Subcutaneous adipose tissue (tissue), 4 donors: ENCODE data around the gene PDE2A. TPM values are rescaled to one million over a fixed set of nuclear protein-coding genes. Genes with fewer than 3 reads are reported as not detected.

ENCODE experiments used
- total RNA-seq, 4 donors: library from RNA; depleted of rRNA; stranded (reverse); fragments of >200 nt; gene quantifications; one replicate each; pipeline ENCODE4 v1.1.0, GENCODE V29; 2016
- TF ChIP-seq, protein P1 (sequence below): fragments of 450-650 bp; IDR thresholded peaks from one replicate; pipeline ENCODE4 v1.5.1; 2016; ENCODE audit warnings: low read depth, mild to moderate bottlenecking, control low read depth, antibody characterized with exemption, moderate library complexity

Gene PDE2A
- total RNA-seq, 4 donors from 2014 or later: 51.2 to 325 (median 74.5) TPM

- TF ChIP-seq, protein P1, sequence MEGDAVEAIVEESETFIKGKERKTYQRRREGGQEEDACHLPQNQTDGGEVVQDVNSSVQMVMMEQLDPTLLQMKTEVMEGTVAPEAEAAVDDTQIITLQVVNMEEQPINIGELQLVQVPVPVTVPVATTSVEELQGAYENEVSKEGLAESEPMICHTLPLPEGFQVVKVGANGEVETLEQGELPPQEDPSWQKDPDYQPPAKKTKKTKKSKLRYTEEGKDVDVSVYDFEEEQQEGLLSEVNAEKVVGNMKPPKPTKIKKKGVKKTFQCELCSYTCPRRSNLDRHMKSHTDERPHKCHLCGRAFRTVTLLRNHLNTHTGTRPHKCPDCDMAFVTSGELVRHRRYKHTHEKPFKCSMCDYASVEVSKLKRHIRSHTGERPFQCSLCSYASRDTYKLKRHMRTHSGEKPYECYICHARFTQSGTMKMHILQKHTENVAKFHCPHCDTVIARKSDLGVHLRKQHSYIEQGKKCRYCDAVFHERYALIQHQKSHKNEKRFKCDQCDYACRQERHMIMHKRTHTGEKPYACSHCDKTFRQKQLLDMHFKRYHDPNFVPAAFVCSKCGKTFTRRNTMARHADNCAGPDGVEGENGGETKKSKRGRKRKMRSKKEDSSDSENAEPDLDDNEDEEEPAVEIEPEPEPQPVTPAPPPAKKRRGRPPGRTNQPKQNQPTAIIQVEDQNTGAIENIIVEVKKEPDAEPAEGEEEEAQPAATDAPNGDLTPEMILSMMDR: no peak
These were observed 36.9 kb upstream of the PDE2A start for GRCh38 chr11:72711141-72711540.

GRCh38 chr11:72710278-72710677, 36.1 kb upstream of the PDE2A start:
- TF ChIP-seq, protein P1: no peak

DNA sequence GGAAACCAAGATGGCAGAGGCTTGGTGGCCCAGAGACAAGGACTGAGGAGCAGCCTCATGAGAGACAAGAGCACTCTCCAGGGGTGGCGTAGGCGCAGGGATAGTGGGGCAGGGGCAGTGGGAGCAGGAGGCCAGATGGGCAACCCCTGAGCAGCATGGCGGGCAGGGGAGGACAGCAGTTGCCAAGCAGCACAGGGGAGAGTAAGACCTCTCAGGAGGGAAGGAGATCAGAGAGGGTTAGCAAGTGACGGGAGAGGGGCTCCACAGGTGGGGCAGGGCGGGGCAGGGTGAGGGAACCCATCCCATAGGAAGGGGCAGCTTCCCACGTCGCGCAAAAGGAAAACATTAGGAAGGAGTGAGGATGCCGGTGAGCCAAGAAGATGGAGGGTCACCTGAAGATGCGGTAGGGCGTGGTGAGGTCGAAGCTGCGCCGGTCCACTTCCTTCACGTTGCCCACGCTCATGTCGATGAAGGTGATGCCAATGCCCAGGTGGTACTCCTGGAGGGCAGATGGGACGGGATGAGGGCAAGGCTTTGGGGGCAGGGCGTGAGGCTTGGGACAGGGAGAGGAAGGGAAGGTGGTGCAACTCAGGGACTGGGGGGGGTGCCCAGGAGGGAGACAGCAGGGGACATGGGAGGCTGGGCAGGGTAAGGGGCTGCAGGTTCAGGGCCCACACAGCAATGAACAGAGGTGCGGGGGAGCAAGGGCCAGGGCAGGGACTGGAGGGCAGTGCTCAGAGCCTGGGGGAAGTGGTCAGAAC, 35.4 kb upstream of the PDE2A start:
- TF ChIP-seq, protein P1: no peak

GRCh38 chr11:72707032-72707431, 32.8 kb upstream of the PDE2A start:
- TF ChIP-seq, protein P1: no peak

GRCh38 chr11:72706579-72706978, 32.4 kb upstream of the PDE2A start:
- TF ChIP-seq, protein P1: no peak

- TF ChIP-seq, protein P1: no peak
These were observed 31.5 kb upstream of the PDE2A start for GRCh38 chr11:72705442-72706365.

GRCh38 chr11:72704783-72705265, 30.6 kb upstream of the PDE2A start:
- TF ChIP-seq, protein P1: no peak
